T-cell (primary cell): ENCODE measurements around the gene GULP1. TPM values are rescaled to one million over a fixed set of nuclear protein-coding genes. Genes with fewer than 3 reads are reported as not detected.

Source experiments
- ATAC-seq, 4 experiments: fragments of 200-7000 bp in 3 of 4; fragments of 150-1000 bp in 1 of 4; cut with Tn5 transposase; replicated peaks in 1 of 4; 1 replicate in 3 of 4; 2 replicates in 1 of 4; pipeline ENCODE4 v1.10.0; 2021; ENCODE audit warnings: moderate library complexity in 3 of 4, mild to moderate bottlenecking in 2 of 4, moderate number of reproducible peaks in 1 of 4
- CTCF ChIA-PET, 2 donors: fragments of 300-600 bp; sonication (Branson Sonifier 250); formaldehyde crosslinking; loops; one replicate each; lab custom pipeline; 2022; ENCODE audit warnings: antibody characterized with exemption in 2 of 2; lab: Charles Lee
- POLR2A ChIA-PET, 2 donors: fragments of 300-600 bp; sonication (Branson Sonifier 250); formaldehyde crosslinking; loops; one replicate each; lab custom pipeline; 2022; ENCODE audit warnings: antibody characterized with exemption in 2 of 2; lab: Charles Lee
- DNase-seq, 35 experiments: peaks; one replicate each; pipeline versions ENCODE4 v3.0.0 to v3.0.0-alpha.2; 2013 to 2023
- H3K27ac ChIP-seq: one replicate; pipeline ENCODE4 v1.5.1; 2013; ENCODE audit warnings: low read length
- H3K27me3 ChIP-seq, 2 experiments: replicated peaks in 1 of 2; 1 replicate in 1 of 2; 2 replicates in 1 of 2; pipeline versions ENCODE4 v1.6.1 to v1.7.0; 2013; ENCODE audit warnings: low read length in 1 of 2, mixed read lengths in 1 of 2; ENCODE audit not compliant: control insufficient read depth in 2 of 2, insufficient read depth in 2 of 2; ENCODE audit errors: extremely low read depth in 1 of 2
- H3K36me3 ChIP-seq, 2 donors: 1 replicate in 1 of 2; 2 replicates in 1 of 2; pipeline versions ENCODE4 v1.6.1 to v1.7.0; 2013; ENCODE audit warnings: low read length in 1 of 2; ENCODE audit not compliant: control insufficient read depth in 2 of 2, insufficient read depth in 1 of 2; ENCODE audit errors: extremely low read depth in 1 of 2
- H3K4me1 ChIP-seq, 2 experiments: 1 replicate in 1 of 2; 2 replicates in 1 of 2; pipeline versions ENCODE4 v1.6.1 to v1.7.0; 2013; ENCODE audit warnings: low read length in 2 of 2, mixed read lengths in 1 of 2; ENCODE audit not compliant: insufficient read depth in 2 of 2, control insufficient read depth in 1 of 2; ENCODE audit errors: extremely low read depth in 1 of 2
- H3K4me3 ChIP-seq, 2 donors: 1 replicate in 1 of 2; 2 replicates in 1 of 2; pipeline versions ENCODE4 v1.5.1 to v1.7.0; 2013; ENCODE audit warnings: mild to moderate bottlenecking in 2 of 2, low read length in 1 of 2, moderate library complexity in 1 of 2; ENCODE audit not compliant: control insufficient read depth in 1 of 2; ENCODE audit errors: extremely low read depth in 1 of 2
- H3K9me3 ChIP-seq: 2 replicates; pipeline ENCODE4 v1.7.0; 2013
- H3K27ac Mint-ChIP-seq, 2 donors: one replicate each; pipeline ENCODE4 v1.8.0; 2020 to 2021; ENCODE audit warnings: mild to moderate bottlenecking in 2 of 2, mixed read lengths in 2 of 2
- H3K27me3 Mint-ChIP-seq, 2 donors: one replicate each; pipeline ENCODE4 v1.8.0; 2021 to 2022; ENCODE audit warnings: mixed read lengths in 2 of 2
- H3K36me3 Mint-ChIP-seq: one replicate; pipeline ENCODE4 v1.8.0; 2021; ENCODE audit warnings: mixed read lengths
- H3K4me1 Mint-ChIP-seq, 3 donors: one replicate each; pipeline ENCODE4 v1.8.0; 2020 to 2022; ENCODE audit warnings: mixed read lengths in 3 of 3, mild to moderate bottlenecking in 1 of 3
- H3K4me3 Mint-ChIP-seq, 3 donors: one replicate each; pipeline ENCODE4 v1.8.0; 2020 to 2022; ENCODE audit warnings: mild to moderate bottlenecking in 3 of 3, mixed read lengths in 3 of 3, moderate library complexity in 3 of 3
- H3K9me3 Mint-ChIP-seq, 3 donors: one replicate each; pipeline ENCODE4 v1.8.0; 2020 to 2022; ENCODE audit warnings: mixed read lengths in 3 of 3
- WGBS: methylation state at CpG from one replicate; pipeline ENCODE4 v1.1.5; 2013; ENCODE audit warnings: missing lambda C conversion rate; ENCODE audit not compliant: insufficient coverage; 5-methylcytosine and 5-hydroxymethylcytosine counted together
- total RNA-seq, 35 experiments: library from RNA in 6 of 35; stranded (reverse) in 6 of 35; fragments of 120-200 nt in 1 of 35; gene quantifications; one replicate each; pipeline versions ENCODE4 v1.2.1 to v1.2.4 and lab custom pipeline; 2013 to 2026

The GULP1 gene
- total RNA-seq, 5 donors from 2014 or later (not counting 1 experiment from before 2014, with no cell fraction given), result 0.13 to 0.47 (median 0.13) TPM; not detected in 2

DNA sequence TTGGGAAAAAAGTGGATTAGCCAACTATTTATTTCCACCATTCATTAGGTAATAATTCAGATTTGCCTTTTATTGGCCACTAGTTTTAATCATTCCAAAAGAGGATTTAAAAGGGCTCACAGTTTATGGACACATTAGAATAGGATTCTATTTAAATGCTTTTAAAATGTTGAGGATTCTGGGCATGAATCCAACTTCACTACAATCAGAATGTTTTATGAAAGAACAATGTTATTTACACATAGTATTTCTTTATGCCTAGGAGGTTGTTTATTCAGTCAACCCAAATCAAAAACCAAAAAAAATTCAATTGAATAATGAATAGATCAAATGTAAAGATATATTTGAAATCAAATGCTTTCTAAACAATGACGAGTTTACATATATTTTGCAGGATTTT, 232.2 kb downstream of the GULP1 start:
- ATAC-seq (no peak), DNase-seq (no peak)
- Histone ChIP-seq H3K4me1 (no peaks in the 10 kb centered on the region), H3K4me3 (no peak overlapping the region), H3K9me3 (no peaks in the 10 kb centered on the region), H3K27ac (no peak overlapping the region), H3K27me3 (no peaks in the 10 kb centered on the region), H3K36me3 (no peaks in the 10 kb centered on the region)
- Mint-ChIP-seq H3K27me3 (peaks cover 4 to 18% of the 10 kb centered on the region in 2 donors), H3K27ac (no peak overlapping the region), H3K9me3 (no peaks in the 10 kb centered on the region), H3K4me1 (no peaks in the 10 kb centered on the region), H3K4me3 (no peak overlapping the region), H3K36me3 (no peaks in the 10 kb centered on the region)
- WGBS, result no CpG with 5 or more reads among the region's 1 CpG
- POLR2A ChIA-PET, result no interaction called here
- CTCF ChIA-PET, result interaction anchor here (0.7 to 2.0 kb wide), 4 partner anchors 16 to 1103 kb away, joined by 3 to 6 read pairs (median 3); no protein-coding TSS in a partner anchor

DNA sequence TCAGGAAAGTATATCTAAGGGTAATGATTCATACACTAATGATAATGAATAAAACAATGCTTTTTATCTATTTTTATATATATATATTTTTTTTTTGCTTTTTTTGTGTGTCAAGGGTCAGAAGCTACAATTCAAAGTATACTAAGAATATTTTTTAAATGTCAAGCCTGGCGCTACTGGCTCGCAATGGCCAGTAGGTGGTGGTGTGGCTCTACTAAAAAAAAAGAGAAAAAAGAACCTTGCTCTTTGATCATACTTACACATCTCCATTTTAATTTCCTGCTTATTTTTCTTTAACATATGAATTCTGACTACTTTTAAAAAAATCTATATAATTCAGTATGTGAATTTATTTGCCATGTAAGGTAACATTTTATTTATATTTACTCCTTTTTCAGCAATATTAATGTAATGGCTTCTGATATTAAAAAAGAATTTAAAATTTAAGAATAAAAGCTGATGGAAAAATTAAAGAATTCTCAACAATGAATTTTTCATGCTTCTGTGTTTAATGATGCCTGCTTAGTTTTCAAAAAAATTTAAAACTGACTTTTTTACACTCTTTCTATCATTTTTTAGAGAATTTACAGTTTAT, 232.9 kb downstream of the GULP1 start:
- POLR2A ChIA-PET, result no interaction called here
- peak in 3 of 35 experiments; percentile 0 to 40 (median 4) for DNase-seq
- CTCF ChIA-PET, result interaction anchor here (0.8 to 2.0 kb wide), 2 partner anchors 887 kb away, joined by 3 to 6 read pairs; no protein-coding TSS in a partner anchor
- Mint-ChIP-seq H3K9me3 (no peaks in the 10 kb centered on the region), H3K36me3 (no peaks in the 10 kb centered on the region), H3K4me1 (no peaks in the 10 kb centered on the region), H3K4me3 (no peak overlapping the region), H3K27ac (no peak overlapping the region), H3K27me3 (peaks cover 4 to 13% of the 10 kb centered on the region in 2 donors)
- no peaks in the 10 kb centered on the region for H3K9me3 ChIP-seq
- no CpG with 5 or more reads among the region's 2 CpGs for WGBS
- H3K27ac ChIP-seq, result no peak overlapping the region
- H3K4me1 ChIP-seq, result no peaks in the 10 kb centered on the region
- no peaks in the 10 kb centered on the region for H3K27me3 ChIP-seq
- H3K36me3 ChIP-seq, result no peaks in the 10 kb centered on the region
- no peak for ATAC-seq
- H3K4me3 ChIP-seq, result no peak overlapping the region

DNA sequence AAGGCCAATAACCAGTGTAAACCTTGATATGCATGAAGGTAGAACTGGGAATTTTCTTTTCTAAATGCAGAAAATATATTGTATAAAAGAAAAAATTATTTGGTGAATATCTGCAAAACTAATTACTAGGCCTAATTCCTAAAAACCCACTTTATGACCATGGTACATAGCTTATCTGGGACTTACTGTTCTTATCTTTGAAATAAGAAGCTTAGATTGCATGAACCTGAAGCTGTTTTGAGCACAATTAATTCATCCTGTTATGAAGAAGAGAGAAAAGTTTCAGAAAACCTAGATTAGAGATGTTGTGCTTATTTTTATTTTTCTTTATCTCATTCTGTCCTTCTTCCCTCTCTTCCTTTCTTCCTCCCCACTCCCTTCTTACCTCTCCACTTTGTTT, 235.0 kb downstream of the GULP1 start:
- no peak overlapping the region for H3K4me3 Mint-ChIP-seq

DNA sequence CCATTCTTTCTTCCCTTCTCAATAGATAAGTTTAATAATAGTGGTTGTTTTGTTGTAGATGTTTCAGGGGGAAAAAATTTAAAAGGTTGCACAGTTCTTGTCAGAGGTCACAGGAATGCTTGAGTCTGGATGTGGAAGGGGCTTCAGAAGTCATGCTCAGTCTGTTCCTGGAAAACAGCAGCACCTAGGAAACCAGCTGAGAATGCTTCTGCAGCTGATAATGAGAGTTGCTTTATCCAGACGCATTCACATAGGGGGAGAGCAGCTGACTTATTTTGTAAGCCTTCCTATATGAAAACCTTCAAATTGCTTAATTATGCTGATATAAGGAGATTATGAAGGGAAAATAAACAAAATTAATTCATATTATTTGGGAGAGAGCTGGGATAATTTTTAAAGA, 235.5 kb downstream of the GULP1 start:
- H3K27ac Mint-ChIP-seq, result no peak overlapping the region
- Histone ChIP-seq H3K4me1 (no peaks in the 10 kb centered on the region), H3K27ac (no peak overlapping the region), H3K36me3 (no peaks in the 10 kb centered on the region), H3K4me3 (no peak overlapping the region), H3K9me3 (no peaks in the 10 kb centered on the region), H3K27me3 (no peaks in the 10 kb centered on the region)
- no peaks in the 10 kb centered on the region for H3K27me3 Mint-ChIP-seq
- no peaks in the 10 kb centered on the region for H3K36me3 Mint-ChIP-seq
- H3K9me3 Mint-ChIP-seq, result no peaks in the 10 kb centered on the region
- H3K4me3 Mint-ChIP-seq, result no peak overlapping the region
- ChIA-PET POLR2A (no interaction called here), CTCF (interaction anchor here in 1 of 2 donors (0.5 kb wide), 1 partner anchor 761 kb away, joined by 3 read pairs; no protein-coding TSS in a partner anchor)
- no peaks in the 10 kb centered on the region for H3K4me1 Mint-ChIP-seq
- WGBS, result no CpG with 5 or more reads among the region's 1 CpG
- DNase-seq, result no peak
- no peak for ATAC-seq

More for the DNA sequence above, 235.0 kb downstream of the GULP1 start:
- H3K4me1 Mint-ChIP-seq, result no peaks in the 10 kb centered on the region
- H3K36me3 Mint-ChIP-seq, result no peaks in the 10 kb centered on the region
- POLR2A ChIA-PET, result no interaction called here
- H3K27me3 Mint-ChIP-seq, result no peaks in the 10 kb centered on the region
- no peaks in the 10 kb centered on the region for H3K9me3 Mint-ChIP-seq
- H3K27ac Mint-ChIP-seq, result no peak overlapping the region
- Histone ChIP-seq H3K9me3 (no peaks in the 10 kb centered on the region), H3K4me3 (no peak overlapping the region), H3K27ac (no peak overlapping the region), H3K27me3 (no peaks in the 10 kb centered on the region), H3K4me1 (no peaks in the 10 kb centered on the region), H3K36me3 (no peaks in the 10 kb centered on the region)
- no peak for DNase-seq
- ATAC-seq, result no peak
- CTCF ChIA-PET, result interaction anchor here in 1 of 2 donors (0.5 kb wide), 1 partner anchor 761 kb away, joined by 3 read pairs; no protein-coding TSS in a partner anchor

DNA sequence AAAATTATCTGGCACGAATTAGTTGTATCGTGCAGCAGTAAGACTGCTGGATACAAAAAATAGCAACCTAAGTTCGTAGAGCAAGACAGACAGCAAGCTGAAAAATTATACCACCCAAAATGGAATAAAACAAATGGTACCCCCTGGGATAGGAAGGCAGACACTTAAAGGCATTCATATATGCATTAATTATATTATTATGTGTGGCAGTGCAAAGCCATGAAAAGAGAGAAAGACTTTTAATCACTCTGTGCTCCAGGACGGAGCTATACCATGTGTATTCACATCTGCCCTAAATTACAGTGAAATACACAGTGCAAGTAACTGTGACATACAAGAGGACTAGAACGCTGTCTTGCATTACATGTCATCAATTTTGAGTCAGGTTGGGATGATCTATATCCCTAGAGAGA, 235.9 kb downstream of the GULP1 start:
- no peaks in the 10 kb centered on the region for H3K36me3 ChIP-seq
- H3K9me3 Mint-ChIP-seq, result no peaks in the 10 kb centered on the region
- POLR2A ChIA-PET, result no interaction called here
- no peak for ATAC-seq
- H3K36me3 Mint-ChIP-seq, result no peaks in the 10 kb centered on the region
- H3K27me3 Mint-ChIP-seq, result no peaks in the 10 kb centered on the region
- H3K4me1 Mint-ChIP-seq, result no peaks in the 10 kb centered on the region
- DNase-seq, result no peak
- H3K27ac ChIP-seq, result no peak overlapping the region
- no peaks in the 10 kb centered on the region for H3K9me3 ChIP-seq
- CTCF ChIA-PET, result no interaction called here
- no peak overlapping the region for H3K4me3 Mint-ChIP-seq
- H3K27me3 ChIP-seq, result no peaks in the 10 kb centered on the region
- H3K27ac Mint-ChIP-seq, result no peak overlapping the region
- no peak overlapping the region for H3K4me3 ChIP-seq
- WGBS, result no CpG with 5 or more reads among the region's 5 CpGs
- H3K4me1 ChIP-seq, result no peaks in the 10 kb centered on the region

DNA sequence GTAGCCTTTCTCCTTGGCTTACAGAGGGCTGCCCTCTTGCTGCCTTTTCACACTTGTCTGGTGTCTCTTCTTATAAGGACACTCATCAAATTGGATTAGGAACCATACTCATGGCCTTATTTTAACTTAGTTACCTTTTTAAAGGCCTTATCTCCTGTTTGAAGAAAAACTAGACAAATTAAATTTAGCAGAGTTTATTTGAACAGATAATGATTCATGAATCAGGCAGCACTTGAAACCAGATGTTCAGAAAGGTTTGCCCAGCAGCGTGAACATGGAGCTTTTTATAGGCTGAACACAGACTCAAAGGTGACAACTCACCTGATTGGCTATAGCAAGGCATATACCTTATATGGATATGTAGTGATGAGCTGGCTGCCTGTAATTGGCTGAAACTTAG, 238.0 kb downstream of the GULP1 start:
- Histone ChIP-seq H3K4me3 (no peak overlapping the region), H3K27me3 (no peaks in the 10 kb centered on the region), H3K4me1 (no peaks in the 10 kb centered on the region), H3K27ac (no peak overlapping the region), H3K36me3 (no peaks in the 10 kb centered on the region), H3K9me3 (no peaks in the 10 kb centered on the region)
- H3K9me3 Mint-ChIP-seq, result no peaks in the 10 kb centered on the region
- H3K27me3 Mint-ChIP-seq, result no peaks in the 10 kb centered on the region
- H3K27ac Mint-ChIP-seq, result no peak overlapping the region
- ATAC-seq, result no peak
- H3K4me1 Mint-ChIP-seq, result no peaks in the 10 kb centered on the region
- no peak overlapping the region for H3K4me3 Mint-ChIP-seq
- no peak for DNase-seq
- WGBS, result 86% methylated on average over 1 of the region's 1 CpG
- ChIA-PET POLR2A (no interaction called here), CTCF (no interaction called here)
- H3K36me3 Mint-ChIP-seq, result no peaks in the 10 kb centered on the region
